Mucosa of gallbladder (tissue), 1 donor: ENCODE data around the gene SPDYE4. TPM values are rescaled to one million over a fixed set of nuclear protein-coding genes. Genes with fewer than 3 reads are reported as not detected.

Experiments used
- DNase-seq: peaks from one replicate; pipeline ENCODE4 v3.0.0-alpha.2; 2020; ENCODE audit warnings: low spot score
- total RNA-seq: library from RNA; stranded (reverse); gene quantifications from one replicate; pipeline ENCODE4 v1.2.1, GENCODE V29; 2021
- donor health status: DM: no; HTN: no; CAD: no.

SPDYE4 gene
- total RNA-seq, 1 donor from 2014 or later = not detected

GRCh38 chr17:8712698-8713097 is 45.6 kb downstream of the SPDYE4 start:
- DNase-seq = no peak

- no peak for DNase-seq
These were observed 47.1 kb downstream of the SPDYE4 start for GRCh38 chr17:8711291-8711690.

GRCh38 chr17:8710813-8711212 is 47.5 kb downstream of the SPDYE4 start:
- no peak for DNase-seq

GRCh38 chr17:8709006-8709405 is 49.3 kb downstream of the SPDYE4 start:
- DNase-seq = no peak

- DNase-seq = peak; percentile 55
These were observed 50.3 kb downstream of the SPDYE4 start for GRCh38 chr17:8708025-8708461.

GRCh38 chr17:8707332-8708024 is 50.9 kb downstream of the SPDYE4 start:
- no peak for DNase-seq

GRCh38 chr17:8706431-8706830 is 51.9 kb downstream of the SPDYE4 start:
- DNase-seq = no peak

- DNase-seq = no peak
These were observed 52.9 kb downstream of the SPDYE4 start for GRCh38 chr17:8705427-8705826.

- no peak for DNase-seq
These were observed 55.3 kb downstream of the SPDYE4 start for GRCh38 chr17:8703001-8703400.

GRCh38 chr17:8701754-8702153 is 56.6 kb downstream of the SPDYE4 start:
- DNase-seq = no peak

GRCh38 chr17:8701221-8701620 is 57.1 kb downstream of the SPDYE4 start:
- DNase-seq = no peak

Other genes with a start within 250 kb of the SPDYE4 start
- 104 TPM for gene MYH10, start 127.8 kb downstream of the SPDYE4 start, total RNA-seq
- not detected for gene CCDC42, start 13.7 kb downstream of the SPDYE4 start, total RNA-seq
- gene MFSD6L, start 40.8 kb upstream of the SPDYE4 start, total RNA-seq = 2.9 TPM
- 2.8 TPM for gene PIK3R6, start 109.1 kb upstream of the SPDYE4 start, total RNA-seq
- 17.1 TPM for gene PIK3R5, start 207.2 kb upstream of the SPDYE4 start, total RNA-seq